ENCODE data around the gene LRP4.

The LRP4 gene

GRCh38 chr11:46889251-46889650 is 29.1 kb downstream of the LRP4 start:
- H3K9ac ChIP-seq (ENCODE audit: low read depth, low read length): no peak overlapping the region
- H3K4me1 ChIP-seq (ENCODE audit: control insufficient read depth, insufficient read depth, low read length): no peaks in the 10 kb centered on the region
- H3K9me3 ChIP-seq (ENCODE audit: control insufficient read depth, insufficient read depth, low read length): no peaks in the 10 kb centered on the region
- H3K36me3 ChIP-seq (ENCODE audit: control insufficient read depth, insufficient read depth, low read length): peaks cover 11% of the 10 kb centered on the region
- H3K4me3 ChIP-seq (ENCODE audit: low read depth, low read length): no peak overlapping the region
- no peaks in the 10 kb centered on the region for H3K27me3 ChIP-seq (ENCODE audit: control insufficient read depth, insufficient read depth, low read length)

- Histone ChIP-seq H3K9me3 (ENCODE audit: control insufficient read depth, insufficient read depth, low read length) (no peaks in the 10 kb centered on the region), H3K9ac (ENCODE audit: low read depth, low read length) (no peak overlapping the region), H3K36me3 (ENCODE audit: control insufficient read depth, insufficient read depth, low read length) (peaks cover 11% of the 10 kb centered on the region), H3K4me3 (ENCODE audit: low read depth, low read length) (no peak overlapping the region), H3K4me1 (ENCODE audit: control insufficient read depth, insufficient read depth, low read length) (no peaks in the 10 kb centered on the region), H3K27me3 (ENCODE audit: control insufficient read depth, insufficient read depth, low read length) (no peaks in the 10 kb centered on the region)
Observed at GRCh38 chr11:46888636-46889035, 29.7 kb downstream of the LRP4 start.

GRCh38 chr11:46886211-46886610 is 32.1 kb downstream of the LRP4 start:
- Histone ChIP-seq H3K4me3 (ENCODE audit: low read depth, low read length) (no peak overlapping the region), H3K27me3 (ENCODE audit: control insufficient read depth, insufficient read depth, low read length) (no peaks in the 10 kb centered on the region), H3K9ac (ENCODE audit: low read depth, low read length) (no peak overlapping the region), H3K9me3 (ENCODE audit: control insufficient read depth, insufficient read depth, low read length) (no peaks in the 10 kb centered on the region), H3K4me1 (ENCODE audit: control insufficient read depth, insufficient read depth, low read length) (no peaks in the 10 kb centered on the region), H3K36me3 (ENCODE audit: control insufficient read depth, insufficient read depth, low read length) (peaks cover 14% of the 10 kb centered on the region)

GRCh38 chr11:46879056-46879585 is 39.2 kb downstream of the LRP4 start:
- no peaks in the 10 kb centered on the region for H3K9me3 ChIP-seq (ENCODE audit: control insufficient read depth, insufficient read depth, low read length)
- H3K4me1 ChIP-seq (ENCODE audit: control insufficient read depth, insufficient read depth, low read length): no peaks in the 10 kb centered on the region
- H3K9ac ChIP-seq (ENCODE audit: low read depth, low read length): no peak overlapping the region
- H3K27me3 ChIP-seq (ENCODE audit: control insufficient read depth, insufficient read depth, low read length): no peaks in the 10 kb centered on the region
- H3K4me3 ChIP-seq (ENCODE audit: low read depth, low read length): no peak overlapping the region
- peaks cover 17% of the 10 kb centered on the region for H3K36me3 ChIP-seq (ENCODE audit: control insufficient read depth, insufficient read depth, low read length)

- Histone ChIP-seq H3K9me3 (ENCODE audit: control insufficient read depth, insufficient read depth, low read length) (no peaks in the 10 kb centered on the region), H3K9ac (ENCODE audit: low read depth, low read length) (no peak overlapping the region), H3K4me1 (ENCODE audit: control insufficient read depth, insufficient read depth, low read length) (no peaks in the 10 kb centered on the region), H3K36me3 (ENCODE audit: control insufficient read depth, insufficient read depth, low read length) (peaks cover 30% of the 10 kb centered on the region), H3K4me3 (ENCODE audit: low read depth, low read length) (no peak overlapping the region), H3K27me3 (ENCODE audit: control insufficient read depth, insufficient read depth, low read length) (no peaks in the 10 kb centered on the region)
Observed at GRCh38 chr11:46877580-46877979, 40.8 kb downstream of the LRP4 start.

- Histone ChIP-seq H3K4me1 (ENCODE audit: control insufficient read depth, insufficient read depth, low read length) (no peaks in the 10 kb centered on the region), H3K9ac (ENCODE audit: low read depth, low read length) (no peak overlapping the region), H3K4me3 (ENCODE audit: low read depth, low read length) (no peak overlapping the region), H3K27me3 (ENCODE audit: control insufficient read depth, insufficient read depth, low read length) (no peaks in the 10 kb centered on the region), H3K36me3 (ENCODE audit: control insufficient read depth, insufficient read depth, low read length) (peaks cover 28% of the 10 kb centered on the region), H3K9me3 (ENCODE audit: control insufficient read depth, insufficient read depth, low read length) (no peaks in the 10 kb centered on the region)
Observed at GRCh38 chr11:46876471-46876870, 41.9 kb downstream of the LRP4 start.

GRCh38 chr11:46874586-46874985 is 43.8 kb downstream of the LRP4 start:
- no peaks in the 10 kb centered on the region for H3K4me1 ChIP-seq (ENCODE audit: control insufficient read depth, insufficient read depth, low read length)
- H3K9ac ChIP-seq (ENCODE audit: low read depth, low read length): no peak overlapping the region
- H3K27me3 ChIP-seq (ENCODE audit: control insufficient read depth, insufficient read depth, low read length): no peaks in the 10 kb centered on the region
- peaks cover 26% of the 10 kb centered on the region for H3K36me3 ChIP-seq (ENCODE audit: control insufficient read depth, insufficient read depth, low read length)
- H3K9me3 ChIP-seq (ENCODE audit: control insufficient read depth, insufficient read depth, low read length): no peaks in the 10 kb centered on the region
- H3K4me3 ChIP-seq (ENCODE audit: low read depth, low read length): no peak overlapping the region

GRCh38 chr11:46868912-46869311 is 49.4 kb downstream of the LRP4 start:
- peaks cover 19% of the 10 kb centered on the region for H3K36me3 ChIP-seq (ENCODE audit: control insufficient read depth, insufficient read depth, low read length)

GRCh38 chr11:46865340-46865739 is 53.0 kb downstream of the LRP4 start:
- H3K36me3 ChIP-seq (ENCODE audit: control insufficient read depth, insufficient read depth, low read length): peaks cover 8% of the 10 kb centered on the region
- H3K27me3 ChIP-seq (ENCODE audit: control insufficient read depth, insufficient read depth, low read length): no peaks in the 10 kb centered on the region
- no peaks in the 10 kb centered on the region for H3K4me1 ChIP-seq (ENCODE audit: control insufficient read depth, insufficient read depth, low read length)
- H3K9ac ChIP-seq (ENCODE audit: low read depth, low read length): no peak overlapping the region
- no peaks in the 10 kb centered on the region for H3K9me3 ChIP-seq (ENCODE audit: control insufficient read depth, insufficient read depth, low read length)
- H3K4me3 ChIP-seq (ENCODE audit: low read depth, low read length): no peak overlapping the region

More at GRCh38 chr11:46868912-46869311, 49.4 kb downstream of the LRP4 start:
- Histone ChIP-seq H3K9ac (ENCODE audit: low read depth, low read length) (no peak overlapping the region), H3K9me3 (ENCODE audit: control insufficient read depth, insufficient read depth, low read length) (no peaks in the 10 kb centered on the region), H3K27me3 (ENCODE audit: control insufficient read depth, insufficient read depth, low read length) (no peaks in the 10 kb centered on the region), H3K4me1 (ENCODE audit: control insufficient read depth, insufficient read depth, low read length) (no peaks in the 10 kb centered on the region), H3K4me3 (ENCODE audit: low read depth, low read length) (no peak overlapping the region)

- no peak overlapping the region for H3K4me3 ChIP-seq (ENCODE audit: low read depth, low read length)
- no peaks in the 10 kb centered on the region for H3K9me3 ChIP-seq (ENCODE audit: control insufficient read depth, insufficient read depth, low read length)
- no peaks in the 10 kb centered on the region for H3K36me3 ChIP-seq (ENCODE audit: control insufficient read depth, insufficient read depth, low read length)
- H3K9ac ChIP-seq (ENCODE audit: low read depth, low read length): no peak overlapping the region
- H3K27me3 ChIP-seq (ENCODE audit: control insufficient read depth, insufficient read depth, low read length): no peaks in the 10 kb centered on the region
- H3K4me1 ChIP-seq (ENCODE audit: control insufficient read depth, insufficient read depth, low read length): no peaks in the 10 kb centered on the region
Observed at GRCh38 chr11:46860218-46860617, 58.1 kb downstream of the LRP4 start.

- Histone ChIP-seq H3K4me1 (ENCODE audit: control insufficient read depth, insufficient read depth, low read length) (no peaks in the 10 kb centered on the region), H3K9me3 (ENCODE audit: control insufficient read depth, insufficient read depth, low read length) (no peaks in the 10 kb centered on the region), H3K4me3 (ENCODE audit: low read depth, low read length) (no peak overlapping the region), H3K9ac (ENCODE audit: low read depth, low read length) (no peak overlapping the region), H3K27me3 (ENCODE audit: control insufficient read depth, insufficient read depth, low read length) (peaks cover 4% of the 10 kb centered on the region), H3K36me3 (ENCODE audit: control insufficient read depth, insufficient read depth, low read length) (no peaks in the 10 kb centered on the region)
Observed at GRCh38 chr11:46858920-46859546, 59.3 kb downstream of the LRP4 start.

- H3K9ac ChIP-seq (ENCODE audit: low read depth, low read length): no peak overlapping the region
- no peaks in the 10 kb centered on the region for H3K36me3 ChIP-seq (ENCODE audit: control insufficient read depth, insufficient read depth, low read length)
- no peaks in the 10 kb centered on the region for H3K9me3 ChIP-seq (ENCODE audit: control insufficient read depth, insufficient read depth, low read length)
- H3K4me1 ChIP-seq (ENCODE audit: control insufficient read depth, insufficient read depth, low read length): no peaks in the 10 kb centered on the region
- peaks cover 7% of the 10 kb centered on the region for H3K27me3 ChIP-seq (ENCODE audit: control insufficient read depth, insufficient read depth, low read length)
- no peak overlapping the region for H3K4me3 ChIP-seq (ENCODE audit: low read depth, low read length)
Observed at GRCh38 chr11:46857666-46858065, 60.7 kb downstream of the LRP4 start.
